ENCODE data around the gene RHOC. TPM values are rescaled to one million over a fixed set of nuclear protein-coding genes. Genes with fewer than 3 reads are reported as not detected.

Gene RHOC
- total and polyA plus RNA-seq, 3 donors from 2014 or later, result 191 to 294 (median 225) TPM

- H3K27ac ChIP-seq, result no peak overlapping the region
- H3K4me1 ChIP-seq, result peaks cover 8% of the 10 kb centered on the region
- H3K9me3 ChIP-seq, result no peaks in the 10 kb centered on the region
- no peak for TF ChIP-seq POLR2A (IDR thresholded peaks at IDR 0.05)
- TF ChIP-seq, protein P1, sequence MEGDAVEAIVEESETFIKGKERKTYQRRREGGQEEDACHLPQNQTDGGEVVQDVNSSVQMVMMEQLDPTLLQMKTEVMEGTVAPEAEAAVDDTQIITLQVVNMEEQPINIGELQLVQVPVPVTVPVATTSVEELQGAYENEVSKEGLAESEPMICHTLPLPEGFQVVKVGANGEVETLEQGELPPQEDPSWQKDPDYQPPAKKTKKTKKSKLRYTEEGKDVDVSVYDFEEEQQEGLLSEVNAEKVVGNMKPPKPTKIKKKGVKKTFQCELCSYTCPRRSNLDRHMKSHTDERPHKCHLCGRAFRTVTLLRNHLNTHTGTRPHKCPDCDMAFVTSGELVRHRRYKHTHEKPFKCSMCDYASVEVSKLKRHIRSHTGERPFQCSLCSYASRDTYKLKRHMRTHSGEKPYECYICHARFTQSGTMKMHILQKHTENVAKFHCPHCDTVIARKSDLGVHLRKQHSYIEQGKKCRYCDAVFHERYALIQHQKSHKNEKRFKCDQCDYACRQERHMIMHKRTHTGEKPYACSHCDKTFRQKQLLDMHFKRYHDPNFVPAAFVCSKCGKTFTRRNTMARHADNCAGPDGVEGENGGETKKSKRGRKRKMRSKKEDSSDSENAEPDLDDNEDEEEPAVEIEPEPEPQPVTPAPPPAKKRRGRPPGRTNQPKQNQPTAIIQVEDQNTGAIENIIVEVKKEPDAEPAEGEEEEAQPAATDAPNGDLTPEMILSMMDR (IDR thresholded peaks at IDR 0.05), result no peak
- H3K36me3 ChIP-seq (ENCODE audit: low read depth, missing control alignments), result no peaks in the 10 kb centered on the region
- 85 to 92% methylated on average over 2 of the region's 2 CpGs for WGBS, 2 donors
- DNase-seq, result no peak
- no peak overlapping the region for H3K4me3 ChIP-seq
- no peaks in the 10 kb centered on the region for H3K27me3 ChIP-seq
- intact Hi-C loops (cut with DNase I; ENCODE audit: low total_unique reads), result no loop called here
These were observed 40.0 kb downstream of the RHOC start for GRCh38 chr1:112666946-112667345.

GRCh38 chr1:112665857-112666256 lies 41.1 kb downstream of the RHOC start:
- Histone ChIP-seq H3K27me3 (no peaks in the 10 kb centered on the region), H3K36me3 (ENCODE audit: low read depth, missing control alignments) (no peaks in the 10 kb centered on the region), H3K27ac (no peak overlapping the region), H3K9me3 (no peaks in the 10 kb centered on the region), H3K4me1 (no peaks in the 10 kb centered on the region), H3K4me3 (no peak overlapping the region)
- no peak for TF ChIP-seq POLR2A (IDR thresholded peaks at IDR 0.05)
- TF ChIP-seq, protein P1 (IDR thresholded peaks at IDR 0.05), result no peak
- DNase-seq, result no peak
- intact Hi-C loops (cut with DNase I; ENCODE audit: low total_unique reads), result no loop called here
- WGBS, 2 donors, result 92 to 95% methylated on average over 3 of the region's 3 CpGs

DNA sequence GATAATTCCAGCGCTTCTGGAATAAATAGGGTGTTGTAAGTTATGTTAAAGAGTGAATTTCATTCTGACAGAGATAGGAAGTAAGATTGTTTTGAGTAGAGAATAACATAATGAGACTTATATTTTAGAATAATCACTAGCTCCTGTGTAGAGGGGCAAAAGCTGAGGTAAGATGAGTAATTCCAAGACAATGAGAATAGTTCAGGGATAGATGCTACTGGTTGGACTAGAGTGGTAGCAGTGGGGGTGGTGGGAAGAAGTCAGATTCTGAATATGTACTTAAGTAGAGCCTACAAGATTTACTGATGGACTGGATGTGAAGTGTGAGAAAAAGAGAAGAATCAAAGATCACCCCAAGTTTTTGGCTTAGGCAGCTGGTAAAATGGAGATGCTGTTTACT lies 55.7 kb downstream of the RHOC start:
- no peak for TF ChIP-seq POLR2A (IDR thresholded peaks at IDR 0.05)
- TF ChIP-seq, protein P1 (IDR thresholded peaks at IDR 0.05), result no peak
- whole genome bisulfite sequencing, 2 donors, result 98 to 100% methylated on average over 1 of the region's 1 CpG
- H3K27ac ChIP-seq, result no peak overlapping the region
- H3K4me1 ChIP-seq, result no peaks in the 10 kb centered on the region
- intact Hi-C loops (cut with DNase I; ENCODE audit: low total_unique reads), result no loop called here
- H3K9me3 ChIP-seq, result no peaks in the 10 kb centered on the region
- no peak overlapping the region for H3K4me3 ChIP-seq
- no peaks in the 10 kb centered on the region for H3K36me3 ChIP-seq (ENCODE audit: low read depth, missing control alignments)
- no peaks in the 10 kb centered on the region for H3K27me3 ChIP-seq
- no peak for DNase-seq

Other genes starting within 250 kb of the RHOC start
- 10 to 100 TPM; 10.6 to 14.7 TPM for gene WNT2B, start 198.2 kb downstream of the RHOC start, total RNA-seq
- gene WNT2B, start 198.2 kb downstream of the RHOC start, polyA plus RNA-seq (ENCODE audit: insufficient read depth, low read depth, low replicate concordance), result 9.1 TPM
- gene ST7L, start 88.0 kb downstream of the RHOC start, total RNA-seq, result 10 to 100 TPM; 59.1 to 97.2 TPM
- 125 TPM for gene ST7L, start 88.0 kb downstream of the RHOC start, polyA plus RNA-seq (ENCODE audit: insufficient read depth, low read depth, low replicate concordance)
- 100 to 1,000 TPM; 144 to 148 TPM for gene CAPZA1, start 87.3 kb downstream of the RHOC start, total RNA-seq
- gene CAPZA1, start 87.3 kb downstream of the RHOC start, polyA plus RNA-seq (ENCODE audit: insufficient read depth, low read depth, low replicate concordance), result 120 TPM
- gene MOV10, start 32.5 kb downstream of the RHOC start, total RNA-seq, result 100 to 1,000 TPM; 240 to 245 TPM
- 137 TPM for gene MOV10, start 32.5 kb downstream of the RHOC start, polyA plus RNA-seq (ENCODE audit: insufficient read depth, low read depth, low replicate concordance)
- gene PPM1J, start 8.2 kb upstream of the RHOC start, total RNA-seq, result 10 to 100 TPM; 45.5 to 88.7 TPM
- gene PPM1J, start 8.2 kb upstream of the RHOC start, polyA plus RNA-seq (ENCODE audit: insufficient read depth, low read depth, low replicate concordance), result 69.5 TPM
- 100 to 1,000 TPM; 102 to 130 TPM for gene SLC16A1, start 249.1 kb upstream of the RHOC start, total RNA-seq
- 70.3 TPM for gene SLC16A1, start 249.1 kb upstream of the RHOC start, polyA plus RNA-seq (ENCODE audit: insufficient read depth, low read depth, low replicate concordance)